H1 (cell line): ENCODE data around the gene UROC1. TPM values are rescaled to one million over a fixed set of nuclear protein-coding genes. Genes with fewer than 3 reads are reported as not detected.

ENCODE experiments used
- CBX5 ChIP-seq: fragments of 300-800, 300-1000 bp; sonication (generic); IDR thresholded peaks from 2 replicates; pipeline ENCODE4 v1.7.1; 2016; ENCODE audit warnings: antibody characterized with exemption, low read length, low read depth
- NRF1 ChIP-seq: IDR thresholded peaks from 2 replicates; pipeline ENCODE4 v1.6.1; 2011; ENCODE audit warnings: mild to moderate bottlenecking, low read depth, low read length, improper control_type of control experiment
- ZNF274 ChIP-seq: IDR thresholded peaks from 2 replicates; pipeline ENCODE4 v1.7.0; 2012; ENCODE audit warnings: low read length, borderline replicate concordance; ENCODE audit errors: extremely low read depth
- polyA plus RNA-seq, 7 experiments: library from polyadenylated mRNA; depleted of rRNA in 3 of 7; stranded (reverse) in 5 of 7; unstranded in 2 of 7; fragments of >200 nt in 5 of 7; fragments of 200-250 nt in 2 of 7; gene quantifications; 1 replicate in 5 of 7; 2 replicates in 1 of 7; 4 replicates in 1 of 7; pipeline versions ENCODE4 v1.2.1 to v1.2.3, GENCODE V29; 2011 to 2013; ENCODE audit warnings: missing spikeins in 2 of 7, mixed read lengths in 2 of 7
- total RNA-seq: library from RNA; stranded (reverse); fragmentation: NEBNext Ultra II Directional; extraction: Animal tissue kit (Norgen Biotek cat#: 25700); gene quantifications from 2 replicates; pipeline ENCODE4 v1.2.1, GENCODE V29; 2021

Gene UROC1
- total and polyA plus RNA-seq, 2 of the 8 experiments (the other 6 are each of a cell fraction or from before 2014, with no cell fraction given), result 0.03 TPM; not detected in 1

DNA sequence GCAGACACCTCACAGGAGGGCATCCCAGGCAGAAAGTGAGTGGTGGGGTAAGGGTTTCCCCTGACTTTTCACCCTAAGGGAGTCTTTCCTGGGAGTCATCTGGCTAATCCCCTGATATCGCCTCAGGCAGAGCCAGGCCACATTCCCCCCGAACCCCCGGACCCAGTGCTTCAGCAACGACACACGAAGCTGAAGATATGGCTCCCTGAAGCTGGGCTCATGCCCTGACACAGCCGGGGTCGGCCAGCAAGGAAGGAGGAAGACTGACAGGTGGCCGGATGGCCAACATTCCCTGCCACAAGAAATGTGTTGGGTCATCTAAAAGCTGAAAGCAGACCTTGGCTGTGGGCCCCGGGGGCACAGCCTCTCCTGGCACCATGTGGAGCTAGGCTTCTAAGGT is 20.7 kb upstream of the UROC1 start (continued):
- TF ChIP-seq ZNF274 (no peak), CBX5 (no peak), NRF1 (no peak)
